RPMI8226 (cell line): ENCODE data around the gene TTC27.
"Not testable (repeated sequence)": the region's sequence is repeated elsewhere in the genome, so short reads cannot be mapped to it uniquely, and the experiment has no call there.

ENCODE experiments used
- DNase-seq: peaks from one replicate; pipeline ENCODE4 v3.0.0-alpha.2; 2015

TTC27 gene

GRCh38 chr2:32862269-32863055, 234.6 kb downstream of the TTC27 start:
- no peak for DNase-seq

GRCh38 chr2:32863326-32863725, 235.5 kb downstream of the TTC27 start:
- no peak for DNase-seq

GRCh38 chr2:32863803-32864202, 236.0 kb downstream of the TTC27 start:
- DNase-seq, result no peak

- DNase-seq, result no peak
Measured at GRCh38 chr2:32864334-32865111, 236.7 kb downstream of the TTC27 start.

DNA sequence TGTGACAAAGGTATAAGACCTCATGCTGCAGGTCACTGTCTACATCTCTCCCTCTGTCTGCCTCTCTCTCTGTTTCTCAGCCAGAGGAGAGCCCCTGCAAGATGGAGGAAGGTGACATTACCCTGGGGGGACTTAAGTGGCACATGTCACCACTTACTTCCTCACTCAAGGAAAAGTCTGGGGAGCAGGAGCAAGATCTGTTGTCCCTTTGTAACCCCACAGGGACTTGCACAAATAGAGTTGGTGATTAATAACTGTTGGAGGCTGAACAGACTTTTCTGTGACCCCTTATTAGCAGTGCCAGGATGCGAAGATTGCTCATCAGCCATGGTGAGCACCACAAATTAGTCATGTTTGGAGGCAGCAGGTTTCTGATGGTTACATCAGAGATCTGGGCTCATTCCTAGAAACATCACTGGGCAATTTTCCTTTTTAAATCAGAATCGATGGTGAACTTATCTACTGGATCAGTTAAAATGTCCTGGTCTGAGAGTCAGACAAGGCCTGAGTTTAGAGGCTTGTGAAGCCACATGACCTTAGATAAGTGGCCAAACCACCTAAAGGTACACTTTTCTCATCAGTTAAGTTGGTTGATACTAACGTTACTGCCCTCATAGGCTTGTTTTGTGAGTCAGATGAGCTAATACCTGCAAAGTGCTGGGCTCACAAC, 237.7 kb downstream of the TTC27 start:
- DNase-seq, result no peak

- DNase-seq, result not testable (repeated sequence)
Measured at GRCh38 chr2:32866462-32866861, 238.6 kb downstream of the TTC27 start.
